TTC549 (cell line): ENCODE data around the gene BFAR.
"Not testable (repeated sequence)": the region's sequence is repeated elsewhere in the genome, so short reads cannot be mapped to it uniquely, and the experiment has no call there.

Experiments
- FAIRE-seq: peaks from 2 replicates; lab custom pipeline; 2012; peaks lifted over from hg19 to GRCh38; lab: Jason Lieb, UNC

The BFAR gene, protein sequence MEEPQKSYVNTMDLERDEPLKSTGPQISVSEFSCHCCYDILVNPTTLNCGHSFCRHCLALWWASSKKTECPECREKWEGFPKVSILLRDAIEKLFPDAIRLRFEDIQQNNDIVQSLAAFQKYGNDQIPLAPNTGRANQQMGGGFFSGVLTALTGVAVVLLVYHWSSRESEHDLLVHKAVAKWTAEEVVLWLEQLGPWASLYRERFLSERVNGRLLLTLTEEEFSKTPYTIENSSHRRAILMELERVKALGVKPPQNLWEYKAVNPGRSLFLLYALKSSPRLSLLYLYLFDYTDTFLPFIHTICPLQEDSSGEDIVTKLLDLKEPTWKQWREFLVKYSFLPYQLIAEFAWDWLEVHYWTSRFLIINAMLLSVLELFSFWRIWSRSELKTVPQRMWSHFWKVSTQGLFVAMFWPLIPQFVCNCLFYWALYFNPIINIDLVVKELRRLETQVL

DNA sequence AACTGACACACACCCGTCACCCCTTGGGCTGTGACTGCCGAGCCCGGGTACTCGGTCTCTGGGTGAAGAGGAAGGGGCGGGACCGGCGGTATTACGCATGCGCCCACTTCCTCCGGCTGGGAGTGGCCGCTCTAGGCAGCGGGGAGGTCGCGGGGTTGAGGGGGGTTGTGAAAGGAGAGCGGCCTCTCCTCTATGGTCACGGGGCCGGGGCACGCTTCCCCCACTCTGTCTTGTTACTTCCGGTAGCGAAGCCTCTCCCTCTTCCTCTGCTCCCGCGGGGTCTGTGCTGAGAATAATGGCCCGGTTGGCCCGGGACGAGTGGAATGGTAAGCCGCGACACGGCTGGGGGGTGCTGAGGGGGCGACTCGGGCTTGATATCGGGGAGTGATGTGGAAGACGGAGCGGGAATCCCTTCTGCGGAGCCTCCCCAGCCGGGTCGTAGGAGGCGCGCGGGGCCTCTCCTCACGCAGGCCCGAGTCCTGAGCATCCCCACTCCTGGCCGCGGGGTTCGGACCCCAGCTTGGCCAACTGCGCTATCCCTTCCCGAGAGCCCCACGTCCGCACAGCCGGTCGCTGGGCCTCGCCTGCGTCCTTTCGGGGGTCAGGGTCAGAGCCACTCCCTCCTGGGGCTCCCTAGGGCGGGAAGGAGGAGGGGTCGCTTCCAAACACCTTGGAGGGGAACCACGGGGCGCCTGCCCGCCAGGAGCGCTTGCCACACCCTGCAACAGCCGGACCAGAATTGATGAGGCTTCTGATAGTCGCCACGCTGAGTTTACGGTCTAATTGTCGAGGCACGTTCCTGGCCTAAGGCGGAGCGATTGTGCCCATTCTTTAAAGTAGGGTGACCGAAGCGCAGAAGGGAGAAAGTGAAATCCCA is at the start of gene BFAR:
Gene BFAR, plus strand, starts transcription at position 259 of the 877 bp plus-strand sequence. CDS start 11,396 bp downstream, outside the sequence.
- peak; percentile 76 for FAIRE-seq

DNA sequence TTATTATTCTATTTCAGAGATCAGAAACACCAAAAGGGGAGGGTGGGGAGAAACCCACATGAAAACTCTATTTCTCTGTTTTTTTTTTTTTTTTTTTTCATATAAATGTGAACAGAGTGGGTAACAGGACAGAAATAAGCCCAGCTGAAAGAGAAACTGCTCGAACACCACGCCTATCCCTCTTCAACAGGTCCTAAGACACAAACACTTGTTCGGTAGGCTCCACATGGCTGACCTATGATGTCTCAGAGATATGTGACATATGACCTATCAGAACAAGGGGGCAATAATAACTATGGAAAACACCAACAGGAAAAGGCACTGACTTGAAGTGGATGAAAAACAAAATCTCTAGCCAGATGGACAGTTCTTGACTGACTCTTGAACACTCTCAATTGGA is 47.5 kb upstream of the BFAR start:
- FAIRE-seq = no peak

DNA sequence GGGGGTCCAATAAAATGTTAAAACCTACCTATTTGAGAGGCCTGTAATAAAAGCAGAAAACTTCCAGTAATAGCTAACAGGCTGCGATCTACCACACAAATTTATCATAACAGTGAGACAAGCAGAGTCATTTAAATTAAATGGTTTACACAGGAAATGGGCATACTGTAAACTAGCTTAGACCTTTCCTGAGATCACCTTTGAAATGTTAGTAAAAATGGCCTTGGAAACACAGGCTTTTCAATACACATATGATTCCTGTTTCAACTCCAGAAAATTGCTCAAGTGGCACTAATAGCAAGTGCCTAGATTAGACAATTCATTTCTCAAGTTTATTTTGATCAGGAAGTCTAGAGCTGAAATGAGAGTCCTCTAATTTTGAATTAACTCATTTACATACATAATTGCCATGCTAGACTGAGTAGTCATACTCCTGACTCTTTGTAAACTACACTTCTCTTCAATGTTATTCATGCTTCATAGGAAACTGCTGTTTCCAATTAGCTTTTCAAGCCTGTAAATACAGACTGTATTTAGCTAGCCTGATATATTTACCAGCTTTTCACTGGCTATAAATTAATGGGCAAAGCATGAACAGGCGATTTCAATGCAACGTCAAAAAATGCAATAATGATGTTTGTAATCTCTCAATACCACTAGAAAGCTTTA is 46.0 kb upstream of the BFAR start:
- no peak for FAIRE-seq

DNA sequence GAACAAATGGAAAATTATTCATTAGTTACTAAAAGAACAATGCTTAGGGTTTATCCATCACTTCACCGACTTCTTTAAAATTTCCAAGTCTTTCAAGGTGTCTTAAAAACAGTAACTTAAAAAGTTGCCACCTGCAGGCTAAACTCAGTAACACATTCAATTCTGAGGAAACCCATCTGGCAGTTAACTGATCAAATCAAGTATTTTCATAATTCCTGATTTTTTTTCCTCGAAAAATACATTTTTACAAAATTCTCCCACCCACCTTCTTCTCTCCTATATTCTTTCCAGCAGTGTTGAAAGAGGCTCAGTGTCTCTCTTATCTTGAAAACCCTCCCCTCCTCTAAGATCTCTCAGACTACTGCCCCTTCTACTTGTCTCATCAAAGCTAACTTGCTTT is 32.6 kb upstream of the BFAR start:
- FAIRE-seq = no peak

DNA sequence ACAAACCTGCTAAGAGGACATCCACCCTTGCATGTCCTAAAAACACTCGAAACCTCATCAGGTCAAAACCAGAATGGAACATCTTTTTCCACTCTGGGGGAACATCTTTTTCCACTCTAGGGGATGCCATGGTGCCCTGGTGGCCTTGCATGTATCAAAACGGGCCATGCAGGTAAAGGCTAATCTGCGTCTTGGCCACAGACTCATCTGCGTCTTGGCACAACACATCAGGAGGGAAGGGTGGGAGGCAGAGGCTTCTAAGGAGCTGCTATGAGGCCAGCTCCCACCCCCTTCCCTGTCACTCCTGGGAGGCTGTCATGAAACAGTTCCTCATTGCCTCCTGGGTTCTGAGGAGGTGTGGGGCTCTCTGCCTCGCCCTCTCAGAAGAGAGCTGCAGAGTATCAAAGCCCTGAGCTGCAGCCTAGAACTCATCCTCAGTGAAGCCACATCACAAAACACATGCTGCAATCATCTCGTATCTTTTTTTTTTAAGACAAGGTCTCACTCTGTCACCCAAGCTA is 30.2 kb upstream of the BFAR start:
- FAIRE-seq = no peak

DNA sequence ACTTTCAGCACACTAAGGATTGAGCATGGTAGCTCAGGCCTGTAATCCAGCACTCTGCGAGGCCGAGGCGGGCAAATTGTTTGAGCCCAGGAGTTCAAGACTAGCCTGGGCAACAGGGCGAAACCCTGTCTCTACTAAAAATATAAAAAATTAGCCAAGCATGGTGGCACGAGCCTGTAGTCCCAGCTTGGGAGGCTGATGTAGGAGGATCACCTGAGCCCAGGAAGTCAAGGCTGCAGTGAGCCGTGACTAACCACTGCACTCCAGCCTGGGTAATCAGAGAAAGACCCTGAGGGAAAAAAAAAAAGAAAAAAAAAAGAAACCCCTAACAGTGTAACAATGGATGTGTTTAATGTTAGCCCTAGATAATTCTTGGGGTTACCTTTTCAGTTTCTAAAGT is 26.6 kb upstream of the BFAR start:
- no peak for FAIRE-seq

DNA sequence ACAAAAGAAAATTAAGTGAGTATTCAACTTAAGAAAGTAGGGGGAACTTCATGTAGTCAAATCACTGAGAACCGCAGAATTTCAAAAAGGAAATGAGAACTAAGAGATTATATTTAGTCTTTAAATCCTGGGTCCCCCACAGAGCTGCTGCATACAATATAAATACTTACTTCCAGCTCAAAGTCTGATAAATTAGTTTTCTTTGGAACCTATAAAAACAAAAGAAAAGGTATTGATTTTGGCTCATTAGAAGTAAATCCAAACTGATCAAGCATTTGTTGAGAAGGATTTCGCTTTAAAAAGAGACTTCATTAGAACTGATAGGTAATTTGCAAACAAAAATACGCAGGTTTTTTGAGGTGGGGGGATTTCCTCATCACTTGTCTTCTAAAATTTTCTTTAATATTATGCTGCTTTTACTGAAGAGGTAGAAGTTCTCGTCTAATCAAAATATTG is 24.6 kb upstream of the BFAR start:
- no peak for FAIRE-seq

DNA sequence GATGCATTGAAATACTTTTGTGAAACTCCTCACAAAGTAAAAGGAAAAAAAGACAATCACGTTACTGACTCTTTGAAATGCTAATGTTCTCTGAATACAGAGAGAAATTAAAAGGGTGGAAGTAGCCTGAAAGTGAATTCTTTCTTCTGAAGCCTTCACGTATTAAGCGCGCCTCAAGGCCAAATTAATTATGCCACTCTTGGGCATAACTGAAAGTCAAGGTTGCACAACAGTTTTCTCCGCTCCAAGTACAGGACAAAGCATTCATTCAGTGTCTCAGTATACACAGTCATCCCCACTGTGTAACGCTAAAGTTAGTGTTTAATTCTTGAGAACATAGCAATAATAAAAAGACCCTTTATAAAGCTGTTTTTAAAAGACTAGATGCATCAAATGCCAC is 24.1 kb upstream of the BFAR start:
- FAIRE-seq = no peak

DNA sequence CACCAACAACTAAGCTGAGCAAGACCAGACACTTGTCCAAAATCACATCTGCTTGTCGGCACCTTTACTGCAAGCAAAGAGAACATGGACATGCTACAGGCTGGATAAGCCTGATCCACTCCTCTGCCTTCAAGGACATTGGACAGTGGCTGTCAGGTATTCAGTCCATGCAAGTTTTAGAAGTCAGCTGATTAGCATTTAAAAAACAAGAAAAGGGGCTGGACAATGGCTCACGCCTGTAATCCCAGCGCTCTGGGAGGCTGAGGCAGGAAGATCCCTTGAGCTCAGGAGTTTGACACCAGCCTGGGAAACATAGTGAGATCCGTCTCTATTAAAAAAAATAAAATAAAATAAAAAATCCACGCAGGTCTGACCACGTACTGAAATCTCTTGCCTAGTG is 23.0 kb upstream of the BFAR start:
- FAIRE-seq = no peak

DNA sequence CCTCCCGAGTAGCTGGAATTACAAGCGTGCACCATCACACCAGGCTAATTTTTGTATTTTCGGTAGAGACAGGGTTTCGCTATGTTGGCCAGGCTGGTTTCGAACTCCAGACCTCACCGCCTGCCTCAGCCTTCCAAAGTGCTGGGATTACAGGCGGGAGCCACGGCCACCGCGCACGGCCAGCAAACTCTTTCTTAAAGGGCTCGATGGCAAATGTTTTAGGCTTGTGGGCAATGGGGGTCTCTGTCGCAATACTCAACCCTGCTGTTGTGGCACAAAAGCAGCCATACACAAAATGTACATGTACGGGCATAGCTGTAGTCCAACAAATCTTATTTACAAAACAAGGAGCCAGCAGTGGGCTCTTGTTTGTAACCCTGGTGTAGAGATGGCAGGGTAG is 21.1 kb upstream of the BFAR start:
- FAIRE-seq = no peak

DNA sequence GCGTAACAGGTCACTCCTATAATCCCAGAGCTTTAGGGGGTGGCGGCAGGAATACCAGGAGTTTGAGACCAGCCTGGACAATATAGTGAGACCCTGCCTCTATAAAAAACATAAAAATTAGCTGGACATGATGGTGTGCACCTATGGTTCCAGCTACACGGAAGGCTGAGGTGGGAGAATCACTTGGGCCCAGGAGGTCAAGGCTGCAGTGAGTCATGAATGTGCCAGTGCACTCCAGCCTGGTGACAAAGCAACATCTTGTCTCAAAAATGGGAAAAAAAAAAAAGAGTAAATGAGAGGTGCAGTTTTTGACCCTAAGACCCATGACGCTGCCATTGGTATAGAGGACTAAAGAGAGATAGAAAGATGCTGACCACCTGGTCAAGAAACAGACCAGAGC is 18.8 kb upstream of the BFAR start:
- no peak for FAIRE-seq

DNA sequence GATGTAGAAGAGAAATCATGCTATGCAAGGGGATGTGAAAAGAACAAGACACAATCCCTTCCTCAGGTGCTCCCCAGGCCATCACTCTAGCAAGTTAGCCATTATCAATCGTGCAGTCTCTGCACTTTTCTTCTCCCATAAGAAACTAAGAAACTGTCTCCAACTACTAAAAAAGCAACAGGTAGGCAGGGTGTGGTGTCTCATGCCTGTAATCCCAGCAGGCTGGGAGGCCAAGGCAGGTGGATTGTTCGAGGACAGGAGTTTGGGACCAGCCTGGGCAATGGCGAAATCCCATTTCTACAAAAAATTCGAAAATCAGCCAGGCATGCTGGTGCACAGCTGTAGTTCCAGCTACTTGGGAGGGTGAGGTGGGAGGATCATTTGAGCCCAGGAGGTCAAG is 16.5 kb upstream of the BFAR start:
- FAIRE-seq = no peak

DNA sequence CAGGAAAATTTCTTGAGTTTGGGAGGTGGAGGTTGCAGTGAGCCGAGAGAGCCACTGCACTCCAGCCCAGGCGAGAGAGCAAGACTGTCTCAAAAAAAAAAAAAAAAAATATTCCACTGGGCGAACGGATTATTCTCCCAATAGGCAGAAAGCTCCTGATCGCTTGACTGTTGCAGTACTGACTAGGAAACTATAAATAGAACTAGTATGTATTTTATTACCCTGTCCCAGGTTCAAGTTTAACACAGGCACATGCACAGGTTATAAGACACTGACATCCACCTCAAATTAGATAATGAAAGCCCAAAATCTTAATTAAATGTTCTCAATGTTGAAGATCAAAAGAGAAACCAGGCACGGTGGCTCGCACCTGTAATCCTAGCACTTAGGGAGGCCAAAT is 14.2 kb upstream of the BFAR start:
- no peak for FAIRE-seq

DNA sequence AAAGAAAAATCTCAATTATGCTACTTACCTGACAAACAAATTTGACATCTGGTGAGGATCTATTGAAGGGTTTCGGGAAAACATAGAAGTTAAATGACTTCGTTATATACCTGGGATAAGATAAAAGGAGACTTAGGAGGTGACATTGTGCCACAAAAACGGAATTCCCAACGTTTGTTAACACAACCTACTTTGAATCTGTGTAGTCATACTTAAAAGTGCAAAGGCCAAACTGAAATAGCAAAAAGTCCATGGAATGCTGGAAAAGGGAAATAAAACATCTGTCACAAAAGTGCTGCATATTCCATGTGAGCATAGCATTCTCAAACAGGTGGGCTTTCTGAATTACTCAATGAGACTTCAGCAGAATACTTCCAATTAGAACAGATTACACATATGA is 5.7 kb upstream of the BFAR start:
- no peak for FAIRE-seq

DNA sequence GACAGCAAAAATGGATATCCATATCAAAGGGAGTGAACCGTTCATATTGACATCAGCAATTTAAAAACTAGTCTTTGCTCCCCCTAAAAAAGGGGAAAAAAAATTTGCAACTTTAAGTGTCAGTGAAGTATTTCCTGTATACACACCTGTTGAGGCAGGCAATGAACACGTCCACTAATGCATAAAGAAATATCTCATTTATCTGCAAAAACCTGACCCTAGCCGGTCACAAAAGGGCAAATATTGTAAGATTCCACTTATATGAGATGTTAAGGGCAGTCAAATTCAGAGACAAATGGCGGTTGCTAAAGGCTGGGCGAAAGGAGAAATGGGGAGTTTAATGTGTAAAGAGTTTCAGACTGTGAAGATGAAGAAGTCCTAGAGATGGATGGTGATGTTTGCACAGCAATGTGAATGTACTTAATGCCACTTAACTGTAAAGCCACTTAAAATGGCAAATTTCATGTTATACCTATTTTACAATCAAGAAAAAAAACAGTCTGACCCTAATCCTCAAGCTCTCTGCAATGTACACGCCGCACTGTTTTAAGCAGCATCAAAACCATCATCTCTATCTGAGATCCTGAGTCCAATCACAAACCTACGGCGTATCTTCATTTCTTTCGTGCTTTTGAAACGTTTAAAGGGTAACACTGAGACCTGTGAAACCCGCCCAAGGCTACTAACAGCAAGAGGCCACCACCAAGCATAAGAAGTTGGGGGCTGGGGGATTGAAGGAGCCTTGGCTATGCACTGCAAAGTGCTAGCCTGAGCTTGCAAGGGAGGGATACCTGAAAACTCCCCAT is 3.7 kb upstream of the BFAR start:
- FAIRE-seq = no peak

DNA sequence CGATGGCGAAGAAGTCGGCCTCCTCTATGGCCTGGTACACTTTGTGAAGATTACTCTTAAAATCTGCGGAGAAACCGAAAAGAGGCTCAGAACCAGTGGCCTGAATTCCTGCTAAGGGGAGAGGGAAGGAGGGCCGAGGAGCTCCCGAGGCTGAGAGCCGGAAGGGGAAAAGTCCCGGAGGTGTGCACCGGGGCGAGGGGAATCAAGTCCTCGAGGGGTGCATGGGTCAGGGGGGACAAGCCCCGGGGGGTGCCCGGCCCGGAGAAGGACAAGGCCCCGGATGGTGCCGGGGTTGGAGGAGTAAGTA is 3.2 kb upstream of the BFAR start:
- FAIRE-seq = no peak

DNA sequence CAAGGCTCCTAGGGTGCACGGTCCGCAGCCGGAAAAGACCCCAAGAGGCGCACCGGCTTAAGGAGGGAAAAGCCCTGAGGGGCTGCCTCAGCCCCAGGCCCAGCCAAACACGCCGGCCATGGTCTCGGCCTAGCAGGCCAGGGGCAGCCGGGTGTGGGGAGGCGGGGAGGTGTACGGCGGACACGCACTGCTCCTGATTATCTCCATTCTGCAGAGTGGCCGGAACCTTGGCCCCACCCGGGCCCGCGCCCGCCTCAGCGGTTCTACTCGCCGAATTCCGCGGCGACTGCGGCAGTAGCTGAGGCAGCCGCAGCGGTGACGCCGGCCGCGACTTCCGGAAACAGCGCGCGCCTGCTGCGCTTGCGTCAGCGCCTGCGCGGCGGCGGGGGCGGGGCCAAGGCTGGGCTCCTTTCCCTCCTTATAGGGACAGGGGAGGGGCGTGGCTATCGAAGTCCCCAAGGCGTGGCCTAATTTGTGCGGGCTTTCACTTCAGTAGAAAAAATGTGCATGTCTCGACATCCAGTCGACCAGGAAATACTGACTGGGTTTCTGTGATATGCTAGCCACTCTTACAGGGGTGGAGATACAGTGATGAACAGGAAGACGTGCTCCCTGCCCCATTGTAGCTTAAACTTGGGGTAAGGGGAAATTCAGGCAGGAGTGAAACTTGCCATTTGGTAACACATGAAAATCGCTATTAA is 2.7 kb upstream of the BFAR start, which contains the start of gene PARN:
Gene PARN, minus strand, starts transcription at position 342 of the 701 bp plus-strand sequence. Its CDS starts 135 bp downstream, at position 207.
- no peak for FAIRE-seq

DNA sequence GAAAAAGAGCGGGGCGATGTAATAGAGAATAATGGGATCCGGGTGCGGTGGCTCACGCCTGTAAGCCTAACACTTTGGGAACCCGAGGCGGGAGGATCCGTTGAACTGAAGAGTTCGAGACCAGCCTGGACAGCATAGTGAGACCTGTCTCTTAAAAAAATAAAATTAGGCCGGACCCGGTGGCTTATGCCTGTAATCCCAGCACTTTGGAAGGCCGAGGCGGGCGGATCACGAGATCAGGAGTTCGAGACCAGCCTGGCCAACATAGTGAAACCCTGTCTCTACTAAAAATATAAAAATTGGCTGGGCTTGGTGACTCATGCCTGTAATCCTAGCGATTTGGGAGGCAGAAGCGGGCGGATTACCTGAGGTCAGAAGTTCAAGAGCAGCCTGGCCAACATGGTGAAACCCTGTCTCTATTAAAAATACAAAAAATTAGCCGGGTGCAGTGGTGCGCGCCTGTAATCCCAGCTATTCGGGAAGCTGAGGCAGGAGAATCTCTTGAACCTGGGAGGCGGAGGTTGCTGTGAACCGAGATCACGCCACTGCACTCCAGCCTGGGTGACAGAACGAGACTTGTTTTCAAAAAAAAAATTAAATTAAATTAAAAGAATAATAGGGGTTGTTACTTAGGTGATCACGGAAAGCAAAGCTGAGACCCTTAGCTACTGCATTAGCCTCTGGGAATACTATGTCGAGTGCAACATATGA is 2.0 kb upstream of the BFAR start:
- not testable (repeated sequence) for FAIRE-seq

DNA sequence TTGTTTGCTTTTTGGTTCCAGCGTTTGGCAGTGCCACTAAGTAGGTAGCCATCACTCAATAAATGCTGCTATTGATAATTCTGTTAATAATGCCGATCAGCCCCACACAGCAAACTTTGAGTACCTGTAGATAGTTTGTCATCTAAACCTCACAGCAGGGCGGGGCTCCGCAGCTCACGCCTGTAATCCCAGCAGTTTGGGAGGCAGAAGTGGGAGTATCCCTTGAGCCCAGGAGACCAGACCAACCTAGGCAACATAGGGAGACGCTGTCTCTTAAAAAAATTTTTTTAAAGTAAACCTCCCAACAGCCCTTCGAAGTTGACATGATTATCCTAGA is 1.6 kb downstream of the BFAR start:
- FAIRE-seq = no peak

DNA sequence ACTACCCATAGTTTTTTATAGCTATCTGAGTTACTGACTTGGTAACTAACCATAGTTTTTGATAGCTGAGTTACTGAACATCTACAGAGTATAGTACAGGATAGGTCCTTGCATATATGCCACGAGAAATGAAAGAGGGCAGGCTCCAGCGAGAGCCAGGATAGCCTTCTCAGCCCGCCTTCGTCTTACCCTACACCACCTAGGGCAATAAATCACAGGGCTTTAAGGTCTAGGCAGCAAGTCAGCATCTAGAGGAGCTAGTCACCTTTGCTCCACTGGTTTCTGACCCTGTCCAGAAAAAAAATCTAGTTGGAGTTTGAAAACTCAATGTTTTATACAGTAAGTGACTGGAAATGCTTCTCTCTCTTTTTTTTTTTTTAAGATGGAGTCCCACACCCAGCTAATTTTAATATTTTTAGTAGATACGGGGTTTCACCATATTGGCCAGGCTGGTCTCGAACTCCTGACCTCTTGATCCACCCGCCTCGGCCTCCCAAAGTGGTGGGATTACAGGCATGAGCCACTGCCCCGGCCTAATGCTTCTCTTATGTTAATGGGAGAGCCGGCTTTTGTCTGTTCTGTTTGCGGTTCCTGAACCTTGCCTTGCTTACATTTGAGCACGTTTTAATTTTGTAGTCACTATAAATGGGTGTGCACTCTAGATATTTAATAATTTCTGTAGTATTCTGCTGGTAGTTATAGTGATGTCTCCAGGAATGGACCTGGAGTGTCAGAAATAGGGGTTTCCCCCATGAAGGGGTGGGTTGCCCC is 2.8 kb downstream of the BFAR start:
- FAIRE-seq = no peak
